ENCODE results near the gene SOX5.

DNA sequence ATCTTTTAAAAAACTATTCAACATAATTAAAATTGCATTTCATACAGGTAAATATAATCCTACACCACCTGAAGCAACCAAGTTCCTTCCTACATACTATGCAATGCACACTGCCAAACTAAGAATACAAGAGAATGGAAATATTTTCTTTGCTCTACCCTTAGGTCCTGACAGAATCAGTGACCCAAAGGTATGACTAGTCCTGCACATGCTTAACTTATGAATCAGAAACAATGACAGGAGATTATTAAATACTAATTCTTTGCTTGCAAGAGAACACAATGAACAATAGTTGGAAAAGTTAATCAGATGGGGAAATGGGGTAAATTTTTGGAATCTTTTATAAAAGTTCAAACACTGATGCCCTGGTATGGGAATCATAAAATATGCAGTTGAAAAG, 220.1 kb downstream of the SOX5 start:
- TF ChIP-seq, protein P1, sequence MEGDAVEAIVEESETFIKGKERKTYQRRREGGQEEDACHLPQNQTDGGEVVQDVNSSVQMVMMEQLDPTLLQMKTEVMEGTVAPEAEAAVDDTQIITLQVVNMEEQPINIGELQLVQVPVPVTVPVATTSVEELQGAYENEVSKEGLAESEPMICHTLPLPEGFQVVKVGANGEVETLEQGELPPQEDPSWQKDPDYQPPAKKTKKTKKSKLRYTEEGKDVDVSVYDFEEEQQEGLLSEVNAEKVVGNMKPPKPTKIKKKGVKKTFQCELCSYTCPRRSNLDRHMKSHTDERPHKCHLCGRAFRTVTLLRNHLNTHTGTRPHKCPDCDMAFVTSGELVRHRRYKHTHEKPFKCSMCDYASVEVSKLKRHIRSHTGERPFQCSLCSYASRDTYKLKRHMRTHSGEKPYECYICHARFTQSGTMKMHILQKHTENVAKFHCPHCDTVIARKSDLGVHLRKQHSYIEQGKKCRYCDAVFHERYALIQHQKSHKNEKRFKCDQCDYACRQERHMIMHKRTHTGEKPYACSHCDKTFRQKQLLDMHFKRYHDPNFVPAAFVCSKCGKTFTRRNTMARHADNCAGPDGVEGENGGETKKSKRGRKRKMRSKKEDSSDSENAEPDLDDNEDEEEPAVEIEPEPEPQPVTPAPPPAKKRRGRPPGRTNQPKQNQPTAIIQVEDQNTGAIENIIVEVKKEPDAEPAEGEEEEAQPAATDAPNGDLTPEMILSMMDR (conservative IDR thresholded peaks at IDR 0.05; ENCODE audit: low read depth in 2 of 2): no peak
- TF ChIP-seq, protein P2, sequence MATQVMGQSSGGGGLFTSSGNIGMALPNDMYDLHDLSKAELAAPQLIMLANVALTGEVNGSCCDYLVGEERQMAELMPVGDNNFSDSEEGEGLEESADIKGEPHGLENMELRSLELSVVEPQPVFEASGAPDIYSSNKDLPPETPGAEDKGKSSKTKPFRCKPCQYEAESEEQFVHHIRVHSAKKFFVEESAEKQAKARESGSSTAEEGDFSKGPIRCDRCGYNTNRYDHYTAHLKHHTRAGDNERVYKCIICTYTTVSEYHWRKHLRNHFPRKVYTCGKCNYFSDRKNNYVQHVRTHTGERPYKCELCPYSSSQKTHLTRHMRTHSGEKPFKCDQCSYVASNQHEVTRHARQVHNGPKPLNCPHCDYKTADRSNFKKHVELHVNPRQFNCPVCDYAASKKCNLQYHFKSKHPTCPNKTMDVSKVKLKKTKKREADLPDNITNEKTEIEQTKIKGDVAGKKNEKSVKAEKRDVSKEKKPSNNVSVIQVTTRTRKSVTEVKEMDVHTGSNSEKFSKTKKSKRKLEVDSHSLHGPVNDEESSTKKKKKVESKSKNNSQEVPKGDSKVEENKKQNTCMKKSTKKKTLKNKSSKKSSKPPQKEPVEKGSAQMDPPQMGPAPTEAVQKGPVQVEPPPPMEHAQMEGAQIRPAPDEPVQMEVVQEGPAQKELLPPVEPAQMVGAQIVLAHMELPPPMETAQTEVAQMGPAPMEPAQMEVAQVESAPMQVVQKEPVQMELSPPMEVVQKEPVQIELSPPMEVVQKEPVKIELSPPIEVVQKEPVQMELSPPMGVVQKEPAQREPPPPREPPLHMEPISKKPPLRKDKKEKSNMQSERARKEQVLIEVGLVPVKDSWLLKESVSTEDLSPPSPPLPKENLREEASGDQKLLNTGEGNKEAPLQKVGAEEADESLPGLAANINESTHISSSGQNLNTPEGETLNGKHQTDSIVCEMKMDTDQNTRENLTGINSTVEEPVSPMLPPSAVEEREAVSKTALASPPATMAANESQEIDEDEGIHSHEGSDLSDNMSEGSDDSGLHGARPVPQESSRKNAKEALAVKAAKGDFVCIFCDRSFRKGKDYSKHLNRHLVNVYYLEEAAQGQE (IDR thresholded peaks at IDR 0.05; ENCODE audit: unreplicated experiment): no peak
- no peak for TF ChIP-seq EZH2 (IDR thresholded peaks at IDR 0.05; ENCODE audit: low read depth, unreplicated experiment)
